ENCODE results near the gene BATF3. TPM values are rescaled to one million over a fixed set of nuclear protein-coding genes. Genes with fewer than 3 reads are reported as not detected.
"Not testable (repeated sequence)": the region's sequence is repeated elsewhere in the genome, so short reads cannot be mapped to it uniquely, and the experiment has no call there.

BATF3 gene
- total RNA-seq, 1 experiment from 2014 or later, result 2.1 TPM

GRCh38 chr1:212640223-212640878, 59.3 kb downstream of the BATF3 start:
- H3K56ac ChIP-seq (ENCODE audit: insufficient read length, low read depth, low read length), result no peak overlapping the region
- no peak overlapping the region for H2BK15ac ChIP-seq (ENCODE audit: low read depth, low read length)
- H3K27ac ChIP-seq (ENCODE audit: insufficient read length, low read depth, low read length), result no peak overlapping the region
- no peak overlapping the region for H2BK120ac ChIP-seq (ENCODE audit: low read depth, low read length, poor library complexity, severe bottlenecking)
- H3K27ac Mint-ChIP-seq, result no peak overlapping the region
- H3K4me1 Mint-ChIP-seq, result peaks cover 19 to 20% of the 10 kb centered on the region in 2 experiments
- no peak overlapping the region for H3K4ac ChIP-seq (ENCODE audit: low read depth, low read length)
- no peak overlapping the region for H4K8ac ChIP-seq (replicated peaks; ENCODE audit: insufficient read length, low read depth, low read length)
- no peaks in the 10 kb centered on the region for H3K79me1 ChIP-seq (ENCODE audit: insufficient read depth, low read depth, low read length, poor library complexity, severe bottlenecking)
- H3K36me3 Mint-ChIP-seq (ENCODE audit: insufficient read depth in 1 of 3, low read depth in 3 of 3), result no peaks in the 10 kb centered on the region
- H3K27me3 ChIP-seq (ENCODE audit: insufficient read depth, low read length), result no peaks in the 10 kb centered on the region
- WGBS (ENCODE audit: extremely low coverage, insufficient read length, low lambda C conversion rate), result no CpG with 5 or more reads among the region's 3 CpGs
- no peaks in the 10 kb centered on the region for H3K9me3 Mint-ChIP-seq
- no peaks in the 10 kb centered on the region for H3K4me1 ChIP-seq (ENCODE audit: insufficient read depth, low read length)
- H3K23me2 ChIP-seq (ENCODE audit: insufficient read length, low read depth, low read length, poor library complexity, severe bottlenecking), result no peaks in the 10 kb centered on the region
- H2BK20ac ChIP-seq (ENCODE audit: low read depth, low read length, poor library complexity, severe bottlenecking), result no peak overlapping the region
- H2BK12ac ChIP-seq (ENCODE audit: insufficient read length, low read depth, low read length), result no peak overlapping the region
- DNase-seq, result no peak
- H3K9me3 ChIP-seq (ENCODE audit: control insufficient read depth, low read depth, low read length), result no peaks in the 10 kb centered on the region
- H3K18ac ChIP-seq (ENCODE audit: insufficient read length, low read depth, low read length), result no peak overlapping the region
- no peaks in the 10 kb centered on the region for H4K20me1 ChIP-seq (ENCODE audit: control insufficient read depth, insufficient read depth, insufficient read length)
- peaks cover 28% of the 10 kb centered on the region for H3K27me3 Mint-ChIP-seq (ENCODE audit: low read depth)
- no peak overlapping the region for H2AFZ ChIP-seq (ENCODE audit: low read length)
- no peak for TF ChIP-seq CTCF (conservative IDR thresholded peaks at IDR 0.05)
- no peak overlapping the region for H2BK5ac ChIP-seq (ENCODE audit: insufficient read length, low read length)
- no peak overlapping the region for H3K4me3 Mint-ChIP-seq
- no peak overlapping the region for H2AK5ac ChIP-seq (ENCODE audit: insufficient read length, low read length)
- H3K9ac ChIP-seq (ENCODE audit: extremely low read depth, insufficient read length, low read length), result no peak overlapping the region
- no peak overlapping the region for H3K23ac ChIP-seq (ENCODE audit: insufficient read length, low read depth, low read length)
- no peak overlapping the region for H3K14ac ChIP-seq (ENCODE audit: insufficient read depth, low read length)
- no peak overlapping the region for H4K91ac ChIP-seq (ENCODE audit: insufficient read length, low read depth, low read length)
- no peaks in the 10 kb centered on the region for H3K79me2 ChIP-seq (ENCODE audit: insufficient read depth, low read length)
- no peak overlapping the region for H3T11ph ChIP-seq (ENCODE audit: low read length)
- H3K4me2 ChIP-seq (ENCODE audit: insufficient read depth, insufficient read length, low read length), result no peak overlapping the region
- no peak overlapping the region for H4K5ac ChIP-seq (ENCODE audit: insufficient read length, low read depth, low read length)

- not testable (repeated sequence) for H2BK20ac ChIP-seq (ENCODE audit: low read depth, low read length, poor library complexity, severe bottlenecking); H3K23ac ChIP-seq (ENCODE audit: insufficient read length, low read depth, low read length); H3K4me3 Mint-ChIP-seq; H3K56ac ChIP-seq (ENCODE audit: insufficient read length, low read depth, low read length); H3K4me2 ChIP-seq (ENCODE audit: insufficient read depth, insufficient read length, low read length); H3K9me3 Mint-ChIP-seq; H3K79me2 ChIP-seq (ENCODE audit: insufficient read depth, low read length); H3K27me3 ChIP-seq (ENCODE audit: insufficient read depth, low read length); DNase-seq; H4K8ac ChIP-seq (replicated peaks; ENCODE audit: insufficient read length, low read depth, low read length); H4K20me1 ChIP-seq (ENCODE audit: control insufficient read depth, insufficient read depth, insufficient read length); H4K5ac ChIP-seq (ENCODE audit: insufficient read length, low read depth, low read length); H2BK120ac ChIP-seq (ENCODE audit: low read depth, low read length, poor library complexity, severe bottlenecking); H3K27ac Mint-ChIP-seq; H2AFZ ChIP-seq (ENCODE audit: low read length); H2BK15ac ChIP-seq (ENCODE audit: low read depth, low read length); H3K9ac ChIP-seq (ENCODE audit: extremely low read depth, insufficient read length, low read length); H3K27ac ChIP-seq (ENCODE audit: insufficient read length, low read depth, low read length); H3K36me3 Mint-ChIP-seq (ENCODE audit: insufficient read depth in 1 of 3, low read depth in 3 of 3); H2BK12ac ChIP-seq (ENCODE audit: insufficient read length, low read depth, low read length); H2BK5ac ChIP-seq (ENCODE audit: insufficient read length, low read length); H3K14ac ChIP-seq (ENCODE audit: insufficient read depth, low read length); H2AK5ac ChIP-seq (ENCODE audit: insufficient read length, low read length); H4K91ac ChIP-seq (ENCODE audit: insufficient read length, low read depth, low read length); H3K4ac ChIP-seq (ENCODE audit: low read depth, low read length); H3K9me3 ChIP-seq (ENCODE audit: control insufficient read depth, low read depth, low read length); H3K23me2 ChIP-seq (ENCODE audit: insufficient read length, low read depth, low read length, poor library complexity, severe bottlenecking); H3T11ph ChIP-seq (ENCODE audit: low read length); H3K18ac ChIP-seq (ENCODE audit: insufficient read length, low read depth, low read length); H3K4me1 ChIP-seq (ENCODE audit: insufficient read depth, low read length); H3K79me1 ChIP-seq (ENCODE audit: insufficient read depth, low read depth, low read length, poor library complexity, severe bottlenecking)
- no CpG with 5 or more reads among the region's 2 CpGs for WGBS (ENCODE audit: extremely low coverage, insufficient read length, low lambda C conversion rate)
- peaks cover 23% of the 10 kb centered on the region for H3K27me3 Mint-ChIP-seq (ENCODE audit: low read depth)
- H3K4me1 Mint-ChIP-seq, result peaks cover 19 to 21% of the 10 kb centered on the region in 2 experiments
Measured at GRCh38 chr1:212639524-212639923, 60.1 kb downstream of the BATF3 start.
